Liver (tissue), 9 donors: ENCODE measurements around the gene INPP4A. TPM values are rescaled to one million over a fixed set of nuclear protein-coding genes. Genes with fewer than 3 reads are reported as not detected.

Source experiments
- DNase-seq: peaks from one replicate; pipeline ENCODE4 v3.0.0-alpha.2; 2017; ENCODE audit warnings: low spot score
- H3K27ac ChIP-seq, 2 donors: one replicate each; pipeline ENCODE4 v1.7.0; 2013; ENCODE audit warnings: inconsistent platforms in 2 of 2, low read length in 2 of 2, control low read depth in 1 of 2, low read depth in 1 of 2, mild to moderate bottlenecking in 1 of 2
- H3K27me3 ChIP-seq, 4 donors: one replicate each; pipeline versions ENCODE4 v1.6.1 to v1.7.0; 2013; ENCODE audit warnings: low read length in 3 of 4, inconsistent platforms in 1 of 4, mild to moderate bottlenecking in 1 of 4, moderate library complexity in 1 of 4; ENCODE audit not compliant: control insufficient read depth in 4 of 4, insufficient read depth in 4 of 4
- H3K36me3 ChIP-seq, 4 donors: one replicate each; pipeline versions ENCODE4 v1.6.1 to v1.7.0; 2013; ENCODE audit warnings: low read length in 3 of 4, mild to moderate bottlenecking in 3 of 4, low read depth in 1 of 4, moderate library complexity in 1 of 4; ENCODE audit not compliant: control insufficient read depth in 4 of 4, insufficient read depth in 3 of 4
- H3K4me1 ChIP-seq, 4 donors: one replicate each; pipeline versions ENCODE4 v1.6.1 to v1.7.0; 2013; ENCODE audit warnings: low read length in 3 of 4, mild to moderate bottlenecking in 3 of 4, moderate library complexity in 1 of 4; ENCODE audit not compliant: control insufficient read depth in 4 of 4, insufficient read depth in 4 of 4
- H3K4me3 ChIP-seq, 3 donors: one replicate each; pipeline versions ENCODE4 v1.6.1 to v1.7.0; 2013; ENCODE audit warnings: low read length in 3 of 3, control low read depth in 1 of 3, low read depth in 1 of 3, mild to moderate bottlenecking in 1 of 3
- H3K9ac ChIP-seq, 2 donors: one replicate each; pipeline ENCODE4 v1.7.0; 2013; ENCODE audit warnings: low read length in 2 of 2, mild to moderate bottlenecking in 2 of 2, moderate library complexity in 2 of 2, control low read depth in 1 of 2, low read depth in 1 of 2
- H3K9me3 ChIP-seq, 4 donors: one replicate each; pipeline versions ENCODE4 v1.6.1 to v1.7.0; 2013; ENCODE audit warnings: low read length in 3 of 4; ENCODE audit not compliant: control insufficient read depth in 4 of 4
- ATF3 ChIP-seq: IDR thresholded peaks from 2 replicates; pipeline ENCODE4 v1.6.1; 2016; ENCODE audit warnings: antibody characterized with exemption
- CTCF ChIP-seq: fragments of 150-350 bp; IDR thresholded peaks from 2 replicates; pipeline ENCODE4 v1.5.1; 2017; ENCODE audit warnings: improper control_type of control experiment, low read depth, low read length; ENCODE audit not compliant: missing input control
- EGR1 ChIP-seq, 2 donors: IDR thresholded peaks; 2 replicates each; pipeline ENCODE4 v1.6.1; 2016 to 2018; ENCODE audit warnings: antibody characterized with exemption in 2 of 2, low read depth in 2 of 2
- FOXA1 ChIP-seq: IDR thresholded peaks from 2 replicates; pipeline ENCODE4 v1.6.1; 2016; ENCODE audit warnings: antibody characterized with exemption
- FOXA2 ChIP-seq: IDR thresholded peaks from 2 replicates; pipeline ENCODE4 v1.6.1; 2016; ENCODE audit warnings: antibody characterized with exemption
- GABPA ChIP-seq, 2 donors: IDR thresholded peaks in 1 of 2; conservative IDR thresholded peaks in 1 of 2; 2 replicates each; pipeline ENCODE4 v1.6.1; 2016; ENCODE audit warnings: antibody characterized with exemption in 2 of 2, mild to moderate bottlenecking in 1 of 2, moderate library complexity in 1 of 2
- JUND ChIP-seq, 2 donors: IDR thresholded peaks; 2 replicates each; pipeline ENCODE4 v1.6.1; 2016; ENCODE audit warnings: antibody characterized with exemption in 2 of 2
- NR2F2 ChIP-seq: IDR thresholded peaks from 2 replicates; pipeline ENCODE4 v1.6.1; 2016; ENCODE audit warnings: antibody characterized with exemption
- RXRA ChIP-seq, 2 donors: IDR thresholded peaks; 2 replicates each; pipeline ENCODE4 v1.6.1; 2017 to 2018; ENCODE audit warnings: antibody characterized with exemption in 2 of 2, mild to moderate bottlenecking in 1 of 2
- SP1 ChIP-seq: IDR thresholded peaks from 2 replicates; pipeline ENCODE4 v1.6.1; 2018; ENCODE audit warnings: antibody characterized with exemption, mild to moderate bottlenecking
- TAF1 ChIP-seq: conservative IDR thresholded peaks from 2 replicates; pipeline ENCODE4 v1.6.1; 2016; ENCODE audit warnings: antibody characterized with exemption, mild to moderate bottlenecking
- YY1 ChIP-seq: IDR thresholded peaks from 2 replicates; pipeline ENCODE4 v1.6.1; 2016; ENCODE audit warnings: antibody characterized with exemption, mild to moderate bottlenecking
- ZBTB33 ChIP-seq: IDR thresholded peaks from 2 replicates; pipeline ENCODE4 v1.6.1; 2016; ENCODE audit warnings: antibody characterized with exemption
- WGBS: extraction: QIAGEN DNeasy Blood & Tissue Kit; methylation state at CpG from one replicate; pipeline ENCODE4 v1.1.7; 2013; 5-methylcytosine and 5-hydroxymethylcytosine counted together
- polyA plus RNA-seq, 2 donors: library from polyadenylated mRNA; stranded (reverse) in 1 of 2; unstranded in 1 of 2; fragments of 200-250 nt in 1 of 2; fragments of >200 nt in 1 of 2; fragmentation: Nextera tagmentation in 1 of 2; extraction: Ambion mirVana in 1 of 2; gene quantifications; one replicate each; pipeline versions ENCODE4 v1.2.1 to v1.2.3, GENCODE V29; 2013 to 2015
- total RNA-seq, 2 donors: library from RNA; depleted of rRNA; stranded (reverse); fragments of >200 nt; gene quantifications; one replicate each; pipeline ENCODE4 v1.2.3, GENCODE V29; 2014
- TF ChIP-seq, protein P1 (sequence below): IDR thresholded peaks from 2 replicates; pipeline ENCODE4 v1.6.1; 2016; ENCODE audit warnings: antibody characterized with exemption
- TF ChIP-seq, protein P2 (sequence below): IDR thresholded peaks from 2 replicates; pipeline ENCODE4 v1.6.1; 2016; ENCODE audit warnings: antibody characterized with exemption, mild to moderate bottlenecking
- donor health status: healthy.
- donor health status: healthy.
- donor health status: healthy.
- donor health status: healthy.
- donor health status: healthy.

The INPP4A gene
- total and polyA plus RNA-seq, 4 donors, result 2.9 to 14.9 (median 7.2) TPM

DNA sequence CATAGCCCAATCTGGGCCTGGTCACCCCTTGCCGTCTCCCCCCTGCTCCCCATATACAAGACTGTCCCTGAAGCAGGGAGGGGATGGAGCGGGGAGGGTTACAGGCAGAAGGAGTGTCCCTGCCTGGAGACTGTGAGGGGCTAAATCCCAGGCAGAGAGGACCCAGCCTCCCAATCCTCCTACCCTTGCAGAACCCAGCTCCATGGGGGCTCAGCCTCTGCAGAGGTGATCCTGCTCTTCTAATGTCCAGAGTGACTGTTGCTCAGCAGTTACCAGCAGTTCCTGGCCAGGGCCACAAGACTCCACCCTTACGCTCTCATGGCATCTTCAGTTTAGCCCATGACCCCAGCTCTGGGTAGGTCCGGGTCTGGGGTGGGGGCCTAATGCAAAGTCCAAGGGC lies 105.5 kb downstream of the INPP4A start:
- H3K36me3 ChIP-seq, result peaks cover 2 to 40% (median 20%) of the 10 kb centered on the region in 4 donors
- no peak for DNase-seq
- no peak overlapping the region for H3K27ac ChIP-seq
- no peak for TF ChIP-seq CTCF
- no peak for TF ChIP-seq EGR1 (IDR thresholded peaks at IDR 0.05; ENCODE audit: low read depth in 2 of 2)
- TF ChIP-seq TAF1, result no peak
- TF ChIP-seq SP1, result no peak
- no peak for TF ChIP-seq NR2F2
- no peaks in the 10 kb centered on the region for H3K27me3 ChIP-seq
- H3K9me3 ChIP-seq, result no peaks in the 10 kb centered on the region
- 95% methylated on average over 4 of the region's 4 CpGs for WGBS
- H3K4me3 ChIP-seq, result no peak overlapping the region
- H3K4me1 ChIP-seq, result no peaks in the 10 kb centered on the region
- no peak overlapping the region for H3K9ac ChIP-seq

- no peaks in the 10 kb centered on the region for H3K4me1 ChIP-seq
- 89% methylated on average over 6 of the region's 6 CpGs for WGBS
- no peak overlapping the region for H3K27ac ChIP-seq
- no peak overlapping the region for H3K9ac ChIP-seq
- H3K36me3 ChIP-seq, result peaks cover 2 to 40% (median 20%) of the 10 kb centered on the region in 4 donors
- H3K4me3 ChIP-seq, result no peak overlapping the region
- H3K9me3 ChIP-seq, result no peaks in the 10 kb centered on the region
- H3K27me3 ChIP-seq, result no peaks in the 10 kb centered on the region
- DNase-seq, result no peak
- no peak for TF ChIP-seq YY1
- no peak for TF ChIP-seq RXRA (IDR thresholded peaks at IDR 0.05)
- TF ChIP-seq ZBTB33, result no peak
- no peak for TF ChIP-seq FOXA2
- no peak for TF ChIP-seq ATF3
- TF ChIP-seq SP1, result no peak
- no peak for TF ChIP-seq GABPA (IDR thresholded peaks at IDR 0.05 in 1 of 2, conservative IDR thresholded peaks at IDR 0.05 in 1 of 2)
- TF ChIP-seq FOXA1, result no peak
- TF ChIP-seq EGR1 (IDR thresholded peaks at IDR 0.05; ENCODE audit: low read depth in 2 of 2), result no peak
- TF ChIP-seq, protein P1, sequence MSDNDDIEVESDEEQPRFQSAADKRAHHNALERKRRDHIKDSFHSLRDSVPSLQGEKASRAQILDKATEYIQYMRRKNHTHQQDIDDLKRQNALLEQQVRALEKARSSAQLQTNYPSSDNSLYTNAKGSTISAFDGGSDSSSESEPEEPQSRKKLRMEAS, result no peak
- TF ChIP-seq JUND (IDR thresholded peaks at IDR 0.05), result no peak
- no peak for TF ChIP-seq TAF1
- TF ChIP-seq, protein P2, sequence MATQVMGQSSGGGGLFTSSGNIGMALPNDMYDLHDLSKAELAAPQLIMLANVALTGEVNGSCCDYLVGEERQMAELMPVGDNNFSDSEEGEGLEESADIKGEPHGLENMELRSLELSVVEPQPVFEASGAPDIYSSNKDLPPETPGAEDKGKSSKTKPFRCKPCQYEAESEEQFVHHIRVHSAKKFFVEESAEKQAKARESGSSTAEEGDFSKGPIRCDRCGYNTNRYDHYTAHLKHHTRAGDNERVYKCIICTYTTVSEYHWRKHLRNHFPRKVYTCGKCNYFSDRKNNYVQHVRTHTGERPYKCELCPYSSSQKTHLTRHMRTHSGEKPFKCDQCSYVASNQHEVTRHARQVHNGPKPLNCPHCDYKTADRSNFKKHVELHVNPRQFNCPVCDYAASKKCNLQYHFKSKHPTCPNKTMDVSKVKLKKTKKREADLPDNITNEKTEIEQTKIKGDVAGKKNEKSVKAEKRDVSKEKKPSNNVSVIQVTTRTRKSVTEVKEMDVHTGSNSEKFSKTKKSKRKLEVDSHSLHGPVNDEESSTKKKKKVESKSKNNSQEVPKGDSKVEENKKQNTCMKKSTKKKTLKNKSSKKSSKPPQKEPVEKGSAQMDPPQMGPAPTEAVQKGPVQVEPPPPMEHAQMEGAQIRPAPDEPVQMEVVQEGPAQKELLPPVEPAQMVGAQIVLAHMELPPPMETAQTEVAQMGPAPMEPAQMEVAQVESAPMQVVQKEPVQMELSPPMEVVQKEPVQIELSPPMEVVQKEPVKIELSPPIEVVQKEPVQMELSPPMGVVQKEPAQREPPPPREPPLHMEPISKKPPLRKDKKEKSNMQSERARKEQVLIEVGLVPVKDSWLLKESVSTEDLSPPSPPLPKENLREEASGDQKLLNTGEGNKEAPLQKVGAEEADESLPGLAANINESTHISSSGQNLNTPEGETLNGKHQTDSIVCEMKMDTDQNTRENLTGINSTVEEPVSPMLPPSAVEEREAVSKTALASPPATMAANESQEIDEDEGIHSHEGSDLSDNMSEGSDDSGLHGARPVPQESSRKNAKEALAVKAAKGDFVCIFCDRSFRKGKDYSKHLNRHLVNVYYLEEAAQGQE, result no peak
These were observed 106.7 kb downstream of the INPP4A start for GRCh38 chr2:98551316-98551715.
